ENCODE results near the gene GSG1.

GRCh38 chr12:13042666-13043230 lies 60.7 kb downstream of the GSG1 start:
- TF ChIP-seq CTCF (IDR thresholded peaks at IDR 0.05) (no peak), POLR2A (IDR thresholded peaks at IDR 0.05) (no peak)

Measured in lower leg skin (tissue), 3 donors.